ENCODE results near the gene OR10C1. TPM values are rescaled to one million over a fixed set of nuclear protein-coding genes. Genes with fewer than 3 reads are reported as not detected.

The OR10C1 gene
- polyA plus RNA-seq, 3 donors = not detected

DNA sequence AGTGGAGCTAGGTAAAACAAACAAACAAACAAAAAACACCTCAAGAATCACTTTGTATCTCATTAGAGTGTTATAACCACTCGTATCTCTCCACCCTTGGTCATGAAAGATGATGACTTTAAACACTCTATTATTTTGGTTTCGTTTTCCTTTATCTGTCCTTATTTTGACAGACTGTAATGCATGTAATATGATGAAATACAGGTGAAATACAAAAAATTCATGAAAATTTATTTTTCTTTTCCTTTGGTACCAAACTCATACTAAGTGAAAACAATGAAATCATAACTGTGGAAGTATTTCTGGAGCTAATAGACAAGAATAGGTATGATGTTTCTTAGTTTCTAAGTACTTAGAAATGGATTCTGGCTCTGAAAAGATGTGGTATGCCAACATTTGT, 39.6 kb upstream of the OR10C1 start:
- DNase-seq = no peak
- TF ChIP-seq, protein P1, sequence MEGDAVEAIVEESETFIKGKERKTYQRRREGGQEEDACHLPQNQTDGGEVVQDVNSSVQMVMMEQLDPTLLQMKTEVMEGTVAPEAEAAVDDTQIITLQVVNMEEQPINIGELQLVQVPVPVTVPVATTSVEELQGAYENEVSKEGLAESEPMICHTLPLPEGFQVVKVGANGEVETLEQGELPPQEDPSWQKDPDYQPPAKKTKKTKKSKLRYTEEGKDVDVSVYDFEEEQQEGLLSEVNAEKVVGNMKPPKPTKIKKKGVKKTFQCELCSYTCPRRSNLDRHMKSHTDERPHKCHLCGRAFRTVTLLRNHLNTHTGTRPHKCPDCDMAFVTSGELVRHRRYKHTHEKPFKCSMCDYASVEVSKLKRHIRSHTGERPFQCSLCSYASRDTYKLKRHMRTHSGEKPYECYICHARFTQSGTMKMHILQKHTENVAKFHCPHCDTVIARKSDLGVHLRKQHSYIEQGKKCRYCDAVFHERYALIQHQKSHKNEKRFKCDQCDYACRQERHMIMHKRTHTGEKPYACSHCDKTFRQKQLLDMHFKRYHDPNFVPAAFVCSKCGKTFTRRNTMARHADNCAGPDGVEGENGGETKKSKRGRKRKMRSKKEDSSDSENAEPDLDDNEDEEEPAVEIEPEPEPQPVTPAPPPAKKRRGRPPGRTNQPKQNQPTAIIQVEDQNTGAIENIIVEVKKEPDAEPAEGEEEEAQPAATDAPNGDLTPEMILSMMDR (IDR thresholded peaks at IDR 0.05) = no peak
- WGBS (ENCODE audit: insufficient coverage) = no CpG with 5 or more reads among the region's 2 CpGs
- no peaks in the 10 kb centered on the region for H3K27me3 ChIP-seq (ENCODE audit: control insufficient read depth in 2 of 2, insufficient read depth in 2 of 2, low read length in 2 of 2)
- Mint-ChIP-seq H3K27ac (no peak overlapping the region), H3K27me3 (ENCODE audit: low read depth in 3 of 3) (peaks cover 2 to 8% (median 3%) of the 10 kb centered on the region in 3 donors), H3K36me3 (no peaks in the 10 kb centered on the region), H3K4me1 (no peaks in the 10 kb centered on the region), H3K4me3 (no peak overlapping the region), H3K9me3 (peaks cover 0 to 2% (median 0%) of the 10 kb centered on the region in 7 donors)
- no peaks in the 10 kb centered on the region for H3K9me3 ChIP-seq (replicated peaks in 1 of 2; ENCODE audit: control insufficient read depth in 1 of 2, insufficient read depth in 1 of 2, low read length in 2 of 2)
- no peaks in the 10 kb centered on the region for H3K4me1 ChIP-seq (ENCODE audit: control insufficient read depth in 1 of 2, insufficient read depth in 2 of 2, low read length in 2 of 2)
- no peak overlapping the region for H3K4me2 ChIP-seq (replicated peaks; ENCODE audit: extremely low read depth, low read length, poor library complexity, severe bottlenecking)
- H3K36me3 ChIP-seq (replicated peaks in 1 of 2; ENCODE audit: control insufficient read depth in 1 of 2, insufficient read depth in 2 of 2, low read length in 2 of 2) = no peaks in the 10 kb centered on the region
- no peak overlapping the region for H3K27ac ChIP-seq (ENCODE audit: low read depth in 1 of 2, low read length in 2 of 2)
- H4K20me1 ChIP-seq (ENCODE audit: insufficient read depth, low read length) = no peaks in the 10 kb centered on the region
- H3K79me2 ChIP-seq (ENCODE audit: insufficient read depth, low read length) = no peaks in the 10 kb centered on the region
- no peak overlapping the region for H3K4me3 ChIP-seq (replicated peaks in 1 of 3; ENCODE audit: low read depth in 2 of 3, low read length in 3 of 3)
- intact Hi-C loops (cut with micrococcal nuclease) = no loop called here
- no peak overlapping the region for H3K9ac ChIP-seq (ENCODE audit: insufficient read depth, low read length, poor library complexity, severe bottlenecking)
- H2AFZ ChIP-seq (ENCODE audit: insufficient read depth, low read depth, low read length, poor library complexity, severe bottlenecking) = no peak overlapping the region

GRCh38 chr6:29403801-29404200, 35.3 kb upstream of the OR10C1 start:
- Histone ChIP-seq H3K27ac (ENCODE audit: low read depth in 1 of 2, low read length in 2 of 2) (no peak overlapping the region), H2AFZ (ENCODE audit: insufficient read depth, low read depth, low read length, poor library complexity, severe bottlenecking) (no peak overlapping the region), H3K4me1 (ENCODE audit: control insufficient read depth in 1 of 2, insufficient read depth in 2 of 2, low read length in 2 of 2) (no peaks in the 10 kb centered on the region), H3K36me3 (replicated peaks in 1 of 2; ENCODE audit: control insufficient read depth in 1 of 2, insufficient read depth in 2 of 2, low read length in 2 of 2) (no peaks in the 10 kb centered on the region), H3K4me3 (replicated peaks in 1 of 3; ENCODE audit: low read depth in 2 of 3, low read length in 3 of 3) (no peak overlapping the region), H3K9me3 (replicated peaks in 1 of 2; ENCODE audit: control insufficient read depth in 1 of 2, insufficient read depth in 1 of 2, low read length in 2 of 2) (peaks cover 0 to under 1% of the 10 kb centered on the region in 2 donors), H4K20me1 (ENCODE audit: insufficient read depth, low read length) (no peaks in the 10 kb centered on the region), H3K27me3 (ENCODE audit: control insufficient read depth in 2 of 2, insufficient read depth in 2 of 2, low read length in 2 of 2) (no peaks in the 10 kb centered on the region), H3K9ac (ENCODE audit: insufficient read depth, low read length, poor library complexity, severe bottlenecking) (no peak overlapping the region), H3K79me2 (ENCODE audit: insufficient read depth, low read length) (no peaks in the 10 kb centered on the region), H3K4me2 (replicated peaks; ENCODE audit: extremely low read depth, low read length, poor library complexity, severe bottlenecking) (no peak overlapping the region)
- Mint-ChIP-seq H3K36me3 (no peaks in the 10 kb centered on the region), H3K4me1 (no peaks in the 10 kb centered on the region), H3K4me3 (no peak overlapping the region), H3K27me3 (ENCODE audit: low read depth in 3 of 3) (peaks cover 0 to 3% (median 1%) of the 10 kb centered on the region in 3 donors), H3K27ac (no peak overlapping the region), H3K9me3 (peaks cover 0 to 9% (median 2%) of the 10 kb centered on the region in 7 donors)
- TF ChIP-seq, protein P1 (IDR thresholded peaks at IDR 0.05) = no peak
- no peak for DNase-seq
- intact Hi-C loops (cut with micrococcal nuclease) = no loop called here
- WGBS (ENCODE audit: insufficient coverage) = no CpG with 5 or more reads among the region's 1 CpG

All from CD14-positive monocyte (primary cell).